ENCODE results near the gene IMPG2.

The IMPG2 gene

GRCh38 chr3:101273156-101273555 is 47.2 kb downstream of the IMPG2 start:
- no peak for DNase-seq

- no peak for DNase-seq
Measured at GRCh38 chr3:101271728-101272127, 48.6 kb downstream of the IMPG2 start.

- DNase-seq: no peak
Measured at GRCh38 chr3:101270149-101270548, 50.2 kb downstream of the IMPG2 start.

- DNase-seq: no peak
Measured at GRCh38 chr3:101268971-101269671, 51.3 kb downstream of the IMPG2 start.

GRCh38 chr3:101268141-101268540 is 52.2 kb downstream of the IMPG2 start:
- no peak for DNase-seq

DNA sequence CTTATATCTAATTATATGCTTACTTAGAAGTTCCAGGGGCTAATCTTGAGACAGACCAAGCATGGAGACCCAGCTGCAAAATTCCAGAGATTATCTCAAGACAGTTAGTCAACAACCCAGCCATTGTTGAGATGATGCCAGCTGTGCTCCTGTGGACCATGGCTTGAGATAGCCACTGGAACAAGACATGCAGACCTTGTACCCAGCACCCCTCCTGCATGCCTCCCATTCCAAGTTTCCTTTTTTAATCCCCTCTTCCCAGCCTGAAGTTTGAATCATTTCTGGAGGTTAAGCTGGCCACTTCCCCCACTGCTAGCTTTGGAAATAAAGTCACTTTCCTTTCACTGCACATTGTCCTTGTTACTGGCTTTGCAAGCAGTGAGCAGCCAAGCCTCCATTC is 53.8 kb downstream of the IMPG2 start:
- DNase-seq: no peak

- no peak for DNase-seq
Measured at GRCh38 chr3:101266071-101266470, 54.3 kb downstream of the IMPG2 start.

DNA sequence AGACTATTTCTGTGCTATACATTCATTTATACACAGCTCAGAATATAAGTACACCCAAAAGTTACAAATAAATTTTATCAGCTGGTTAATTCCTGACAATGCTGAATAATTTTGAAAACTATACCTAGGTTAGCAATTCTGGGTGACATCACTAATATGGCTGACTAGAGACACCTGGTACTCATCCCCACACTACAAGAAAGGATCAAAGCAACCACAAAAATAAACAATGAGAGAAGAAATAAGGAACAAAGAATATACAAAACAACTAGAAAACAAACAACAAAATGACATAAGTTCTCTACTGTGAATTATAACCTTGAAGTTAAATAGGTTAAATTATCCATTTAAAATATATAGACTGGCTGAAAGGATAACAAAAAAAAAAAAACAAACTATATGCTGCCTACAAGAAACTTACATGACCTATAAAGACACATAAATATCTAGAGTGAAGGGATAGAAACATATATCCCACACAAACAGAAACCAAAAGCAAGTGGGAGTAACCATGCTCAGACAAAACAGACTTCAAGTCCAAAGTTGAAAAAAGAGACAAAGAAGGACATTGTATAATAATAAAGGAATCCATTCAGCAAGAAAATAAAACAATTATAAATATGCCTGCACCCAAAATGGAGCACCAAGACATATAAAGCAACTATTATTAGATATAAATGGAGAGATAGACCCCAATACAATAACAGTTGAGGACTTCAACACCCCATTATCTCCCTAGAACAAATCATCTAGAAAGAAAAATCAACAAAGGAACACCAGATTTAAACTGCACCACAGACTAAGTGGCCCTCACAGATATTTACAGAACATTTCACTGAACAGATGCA is 57.8 kb downstream of the IMPG2 start:
- no peak for DNase-seq

GRCh38 chr3:101261506-101261905 is 58.9 kb downstream of the IMPG2 start:
- no peak for DNase-seq

- no peak for DNase-seq
Measured at GRCh38 chr3:101259485-101260341, 60.7 kb downstream of the IMPG2 start.

DNA sequence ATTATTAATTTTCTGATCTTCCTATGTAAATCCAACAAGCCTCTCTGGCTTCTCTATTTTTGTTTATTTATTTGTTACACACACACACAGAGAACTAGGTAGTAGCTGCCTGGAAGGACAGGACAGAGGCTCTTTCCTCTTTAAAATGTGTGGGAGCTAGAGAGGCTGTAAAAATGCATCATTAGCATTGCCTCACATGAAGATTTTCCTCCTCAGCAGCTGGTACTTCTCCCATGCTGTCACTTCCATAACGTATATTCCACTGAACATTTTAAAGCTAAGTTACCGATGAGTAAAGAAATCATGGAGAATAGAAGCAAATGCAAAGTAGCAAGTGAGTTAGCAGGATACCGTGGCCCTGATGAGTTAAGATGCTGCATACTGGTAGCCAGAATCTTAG is 63.9 kb downstream of the IMPG2 start:
- no peak for DNase-seq

GRCh38 chr3:101255441-101255840 is 64.9 kb downstream of the IMPG2 start:
- DNase-seq: no peak

DNA sequence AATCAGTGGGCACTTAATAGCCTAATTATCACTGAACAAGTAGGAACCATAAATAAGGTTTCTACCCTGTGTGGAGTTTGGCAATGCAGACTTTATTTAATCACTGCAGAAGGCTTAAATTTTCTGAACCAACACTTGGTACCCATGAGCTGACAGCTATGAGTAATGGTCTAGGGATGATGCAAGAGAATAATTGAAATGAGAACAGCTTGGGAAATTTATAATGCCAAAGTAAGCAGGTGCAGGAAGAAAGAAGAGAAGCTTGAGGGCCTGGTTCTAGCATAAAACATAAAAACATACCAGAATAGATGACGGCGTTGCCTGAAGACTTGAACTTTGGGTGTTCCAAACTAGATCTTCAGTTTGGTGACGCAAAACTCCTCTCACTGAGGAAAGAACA is 67.0 kb downstream of the IMPG2 start:
- no peak for DNase-seq

- no peak for DNase-seq
Measured at GRCh38 chr3:101252945-101253344, 67.4 kb downstream of the IMPG2 start.

DNA sequence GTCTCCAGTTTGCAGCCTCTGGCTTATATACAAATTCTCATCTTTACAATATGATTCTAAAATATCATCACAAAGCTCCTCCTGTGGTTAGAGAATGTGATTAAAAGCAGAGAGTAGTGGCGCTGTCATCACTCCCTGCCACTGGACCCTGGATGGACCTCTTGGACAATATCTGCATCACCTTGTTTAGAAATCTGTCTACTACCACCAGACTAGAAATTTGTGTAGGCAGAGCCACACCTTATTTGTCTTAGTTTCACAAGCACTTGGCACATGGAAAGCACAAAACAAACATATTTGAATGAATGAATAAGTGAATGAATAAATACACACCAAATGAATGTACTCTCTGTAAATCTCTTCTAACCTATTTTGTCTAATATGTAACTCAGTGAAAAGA is 68.1 kb downstream of the IMPG2 start:
- no peak for DNase-seq

DNA sequence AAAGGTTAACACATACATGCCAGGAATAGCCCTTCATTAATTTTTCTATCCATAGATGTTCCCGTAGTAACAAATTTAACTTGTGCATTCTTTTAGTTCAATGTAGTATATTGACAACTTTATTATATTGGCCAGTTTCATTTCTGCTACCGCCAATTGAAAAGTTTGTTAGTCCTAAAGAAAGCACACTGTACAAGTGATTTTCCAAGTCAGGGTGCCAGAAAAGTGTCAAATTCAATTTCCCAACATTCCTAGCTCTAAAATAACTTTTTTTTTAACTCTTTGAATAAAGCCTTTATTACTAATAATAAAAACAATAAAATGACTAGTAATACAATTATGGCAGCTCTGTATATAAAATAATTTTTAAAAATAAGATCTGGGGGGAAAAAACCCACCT is 68.9 kb downstream of the IMPG2 start:
- no peak for DNase-seq

- no peak for DNase-seq
Measured at GRCh38 chr3:101249522-101249921, 70.9 kb downstream of the IMPG2 start.

GRCh38 chr3:101248736-101249135 is 71.6 kb downstream of the IMPG2 start:
- no peak for DNase-seq

DNA sequence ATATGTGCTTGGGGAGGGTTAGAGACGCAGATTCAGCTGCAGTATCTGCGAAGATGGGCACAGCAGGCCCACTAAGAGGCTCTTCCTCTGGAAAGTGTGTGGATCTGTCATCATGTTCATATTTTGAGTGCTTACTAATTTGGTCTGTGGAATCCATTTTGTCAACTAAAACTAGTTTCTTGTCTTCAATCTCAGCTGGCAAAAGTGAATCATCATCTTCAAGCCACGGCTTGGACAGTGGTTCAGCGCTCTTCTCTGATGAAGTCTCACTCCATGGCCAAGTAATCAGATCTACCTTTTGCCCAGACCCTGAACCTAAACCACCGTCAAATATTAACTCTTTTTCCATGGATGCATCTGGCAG is 76.2 kb downstream of the IMPG2 start:
- DNase-seq: no peak

GRCh38 chr3:101243285-101244211 is 76.8 kb downstream of the IMPG2 start:
- no peak for DNase-seq

GRCh38 chr3:101240719-101241399 is 79.5 kb downstream of the IMPG2 start:
- no peak for DNase-seq

GRCh38 chr3:101235048-101235447 is 85.3 kb downstream of the IMPG2 start:
- DNase-seq: no peak
